ENCODE data around the gene LOXL3.

LOXL3 gene

DNA sequence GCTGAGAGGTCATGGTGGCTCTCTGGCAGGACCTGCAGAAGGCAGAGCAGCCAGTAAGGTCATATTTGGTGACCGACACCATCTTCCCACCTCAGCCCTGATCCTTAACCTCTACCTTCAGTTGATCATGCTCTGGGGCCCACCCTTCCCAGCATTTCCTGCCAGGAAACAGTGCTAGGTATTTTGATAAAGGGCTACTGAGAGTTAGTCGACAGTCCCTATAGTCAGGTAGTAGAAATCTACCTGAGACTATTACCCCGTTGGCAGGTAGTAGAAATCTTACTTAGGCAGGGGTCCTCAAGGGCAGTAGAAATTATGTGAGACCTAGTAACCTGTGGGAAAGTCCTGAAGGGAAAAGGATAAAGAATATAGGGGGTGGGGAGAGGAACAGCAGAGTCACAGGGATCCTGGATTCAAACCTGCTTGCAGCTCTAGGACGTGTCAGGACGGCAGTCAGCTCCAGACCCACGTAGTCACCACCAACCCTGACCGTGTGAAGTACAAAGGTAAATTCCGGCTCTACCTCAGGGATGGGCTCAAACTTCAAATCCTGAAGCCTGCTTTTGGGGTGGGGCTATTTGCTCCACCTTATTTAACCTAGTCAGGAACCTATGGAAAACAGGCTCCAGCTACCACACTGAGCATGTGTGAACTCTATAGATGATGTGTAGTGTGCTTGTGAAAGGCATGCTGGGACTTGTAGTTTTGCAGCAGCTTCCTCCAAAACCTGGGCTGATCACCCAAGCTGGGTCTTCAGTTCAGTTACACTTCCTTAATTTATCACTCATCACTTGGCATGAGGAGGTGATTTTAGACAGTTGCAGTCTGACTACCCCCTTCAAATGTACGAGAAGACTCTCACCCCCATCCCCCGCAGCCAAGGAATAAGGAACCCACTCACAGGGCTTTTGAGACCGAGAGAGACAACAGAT is 27.8 kb downstream of the LOXL3 start, which contains the start of gene DQX1:
DQX1 (minus strand) TSS at position 515 of the 932 bp plus-strand sequence; CDS start at position 13, 502 bp downstream.
- H3K9me2 ChIP-seq (replicated peaks; ENCODE audit: insufficient read depth, low read length) = no peaks in the 10 kb centered on the region
- no peaks in the 10 kb centered on the region for H3K27me3 ChIP-seq (ENCODE audit: low read length)
- H4K20me1 ChIP-seq (ENCODE audit: low read depth, low read length) = no peaks in the 10 kb centered on the region
- no peak within 1 kb of the TSS for H2AFZ ChIP-seq (ENCODE audit: low read depth, low read length, severe bottlenecking)
- no peak within 1 kb of the TSS for H3K27ac ChIP-seq (ENCODE audit: low read depth, low read length)
- no peaks in the 10 kb centered on the region for H3K9me3 ChIP-seq (ENCODE audit: insufficient read depth, low read length)
- no peak for TF ChIP-seq EZH2phosphoT487 (conservative IDR thresholded peaks at IDR 0.05; ENCODE audit: low read length)
- TF ChIP-seq, protein P1, sequence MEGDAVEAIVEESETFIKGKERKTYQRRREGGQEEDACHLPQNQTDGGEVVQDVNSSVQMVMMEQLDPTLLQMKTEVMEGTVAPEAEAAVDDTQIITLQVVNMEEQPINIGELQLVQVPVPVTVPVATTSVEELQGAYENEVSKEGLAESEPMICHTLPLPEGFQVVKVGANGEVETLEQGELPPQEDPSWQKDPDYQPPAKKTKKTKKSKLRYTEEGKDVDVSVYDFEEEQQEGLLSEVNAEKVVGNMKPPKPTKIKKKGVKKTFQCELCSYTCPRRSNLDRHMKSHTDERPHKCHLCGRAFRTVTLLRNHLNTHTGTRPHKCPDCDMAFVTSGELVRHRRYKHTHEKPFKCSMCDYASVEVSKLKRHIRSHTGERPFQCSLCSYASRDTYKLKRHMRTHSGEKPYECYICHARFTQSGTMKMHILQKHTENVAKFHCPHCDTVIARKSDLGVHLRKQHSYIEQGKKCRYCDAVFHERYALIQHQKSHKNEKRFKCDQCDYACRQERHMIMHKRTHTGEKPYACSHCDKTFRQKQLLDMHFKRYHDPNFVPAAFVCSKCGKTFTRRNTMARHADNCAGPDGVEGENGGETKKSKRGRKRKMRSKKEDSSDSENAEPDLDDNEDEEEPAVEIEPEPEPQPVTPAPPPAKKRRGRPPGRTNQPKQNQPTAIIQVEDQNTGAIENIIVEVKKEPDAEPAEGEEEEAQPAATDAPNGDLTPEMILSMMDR (IDR thresholded peaks at IDR 0.05; ENCODE audit: insufficient read depth, low read length, poor library complexity, severe bottlenecking) = no peak
- 0 out of 2 replicates have a peak, but pooled peaks cover 6% of the 10 kb centered on the region for H3F3A ChIP-seq (ENCODE audit: insufficient read depth)
- no peak within 1 kb of the TSS for H3K4me2 ChIP-seq (ENCODE audit: low read depth, low read length, poor library complexity, severe bottlenecking)
- H3K9ac ChIP-seq (ENCODE audit: low read length) = no peak within 1 kb of the TSS
- H3K79me2 ChIP-seq (ENCODE audit: insufficient read depth, low read length) = peaks cover 23% of the 10 kb centered on the region
- H3K36me3 ChIP-seq (ENCODE audit: low read length) = peaks cover 11% of the 10 kb centered on the region
- no peak within 1 kb of the TSS for H3K4me3 ChIP-seq (ENCODE audit: insufficient read depth, low read length, poor library complexity, severe bottlenecking)

DNA sequence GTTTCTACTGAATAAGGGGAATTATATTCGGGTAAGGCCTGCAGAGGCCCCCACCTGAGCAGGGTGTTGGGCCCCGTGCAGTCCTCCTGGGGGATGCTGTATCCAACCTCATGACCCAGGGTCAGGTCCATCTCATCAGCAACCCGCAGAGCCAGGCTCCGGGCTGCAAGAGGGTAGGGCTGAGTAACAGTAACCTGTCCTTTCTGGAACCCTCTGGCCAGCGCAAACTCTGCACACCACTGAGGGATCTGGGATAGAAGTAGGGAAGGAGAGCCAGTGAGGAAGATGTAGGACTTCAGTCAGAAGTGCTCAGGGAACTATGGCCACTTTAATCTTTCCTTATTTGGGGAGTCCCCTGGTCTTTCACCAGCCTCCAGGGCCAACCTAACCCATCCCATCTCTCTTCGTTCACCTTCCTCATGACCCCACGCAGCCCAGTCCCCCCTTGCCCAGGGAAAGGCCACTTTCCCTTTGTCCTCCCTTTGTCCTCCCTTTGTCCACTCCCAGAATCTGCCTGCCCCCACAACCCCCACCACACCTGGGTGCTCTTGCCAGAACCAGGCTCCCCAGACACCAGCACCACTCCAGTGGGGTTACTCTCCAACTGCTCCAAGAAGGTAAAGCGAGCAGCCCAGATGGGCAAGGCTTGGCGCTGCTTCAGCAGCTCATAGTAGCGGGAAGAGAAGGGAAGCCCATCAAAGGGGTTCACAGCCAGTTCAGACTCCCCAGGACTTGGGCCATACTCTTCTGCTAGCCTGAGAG is 28.6 kb downstream of the LOXL3 start:
- 0 out of 2 replicates have a peak, but pooled peaks cover 6% of the 10 kb centered on the region for H3F3A ChIP-seq (ENCODE audit: insufficient read depth)
- H3K27me3 ChIP-seq (ENCODE audit: low read length) = no peaks in the 10 kb centered on the region
- no peak overlapping the region for H3K4me3 ChIP-seq (ENCODE audit: insufficient read depth, low read length, poor library complexity, severe bottlenecking)
- peaks cover 21% of the 10 kb centered on the region for H3K79me2 ChIP-seq (ENCODE audit: insufficient read depth, low read length)
- H3K9ac ChIP-seq (ENCODE audit: low read length) = no peak overlapping the region
- no peaks in the 10 kb centered on the region for H3K9me2 ChIP-seq (replicated peaks; ENCODE audit: insufficient read depth, low read length)
- H3K27ac ChIP-seq (ENCODE audit: low read depth, low read length) = no peak overlapping the region
- H3K4me2 ChIP-seq (ENCODE audit: low read depth, low read length, poor library complexity, severe bottlenecking) = no peak overlapping the region
- H3K36me3 ChIP-seq (ENCODE audit: low read length) = peaks cover 11% of the 10 kb centered on the region
- TF ChIP-seq EZH2phosphoT487 (conservative IDR thresholded peaks at IDR 0.05; ENCODE audit: low read length) = no peak
- TF ChIP-seq, protein P1 (IDR thresholded peaks at IDR 0.05; ENCODE audit: insufficient read depth, low read length, poor library complexity, severe bottlenecking) = no peak
- H2AFZ ChIP-seq (ENCODE audit: low read depth, low read length, severe bottlenecking) = no peak overlapping the region
- no peaks in the 10 kb centered on the region for H4K20me1 ChIP-seq (ENCODE audit: low read depth, low read length)
- H3K9me3 ChIP-seq (ENCODE audit: insufficient read depth, low read length) = no peaks in the 10 kb centered on the region

DNA sequence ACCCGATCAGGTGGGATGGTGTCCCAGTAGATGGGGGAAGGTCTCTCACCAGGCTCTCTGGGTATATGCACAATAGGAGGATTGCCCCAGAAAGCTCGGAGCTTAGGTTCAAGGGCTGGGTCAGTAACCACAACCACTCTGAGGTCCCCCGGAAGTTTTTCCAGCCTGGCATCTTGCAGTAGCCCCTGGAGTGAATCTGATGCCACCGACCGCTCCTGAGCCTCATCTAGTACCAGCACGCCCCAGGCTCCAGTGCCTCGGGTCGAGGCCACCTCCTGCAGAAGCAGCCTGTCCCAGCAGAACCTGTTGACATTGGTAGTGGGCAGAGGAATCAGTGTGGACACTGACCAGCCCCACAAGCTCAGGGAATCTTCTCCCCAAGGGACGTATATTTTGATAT is 29.7 kb downstream of the LOXL3 start:
- no peaks in the 10 kb centered on the region for H3K27me3 ChIP-seq (ENCODE audit: low read length)
- H2AFZ ChIP-seq (ENCODE audit: low read depth, low read length, severe bottlenecking) = no peak overlapping the region
- TF ChIP-seq, protein P1 (IDR thresholded peaks at IDR 0.05; ENCODE audit: insufficient read depth, low read length, poor library complexity, severe bottlenecking) = no peak
- no peak for TF ChIP-seq EZH2phosphoT487 (conservative IDR thresholded peaks at IDR 0.05; ENCODE audit: low read length)
- H3K9ac ChIP-seq (ENCODE audit: low read length) = no peak overlapping the region
- peaks cover 11% of the 10 kb centered on the region for H3K36me3 ChIP-seq (ENCODE audit: low read length)
- no peak overlapping the region for H3K27ac ChIP-seq (ENCODE audit: low read depth, low read length)
- 0 out of 2 replicates have a peak, but pooled peaks cover 6% of the 10 kb centered on the region for H3F3A ChIP-seq (ENCODE audit: insufficient read depth)
- H4K20me1 ChIP-seq (ENCODE audit: low read depth, low read length) = no peaks in the 10 kb centered on the region
- no peak overlapping the region for H3K4me2 ChIP-seq (ENCODE audit: low read depth, low read length, poor library complexity, severe bottlenecking)
- peaks cover 14% of the 10 kb centered on the region for H3K79me2 ChIP-seq (ENCODE audit: insufficient read depth, low read length)
- no peak overlapping the region for H3K4me3 ChIP-seq (ENCODE audit: insufficient read depth, low read length, poor library complexity, severe bottlenecking)
- no peaks in the 10 kb centered on the region for H3K9me3 ChIP-seq (ENCODE audit: insufficient read depth, low read length)
- H3K9me2 ChIP-seq (replicated peaks; ENCODE audit: insufficient read depth, low read length) = no peaks in the 10 kb centered on the region
